HK-2 (cell line): Measurements from ENCODE around the gene ASCL2.
"Not testable (repeated sequence)": the region's sequence is repeated elsewhere in the genome, so short reads cannot be mapped to it uniquely, and the experiment has no call there.

ENCODE experiments used
- DNase-seq: peaks from one replicate; pipeline ENCODE4 v3.0.0-alpha.2; 2018; ENCODE audit not compliant: unreplicated experiment

Gene ASCL2

DNA sequence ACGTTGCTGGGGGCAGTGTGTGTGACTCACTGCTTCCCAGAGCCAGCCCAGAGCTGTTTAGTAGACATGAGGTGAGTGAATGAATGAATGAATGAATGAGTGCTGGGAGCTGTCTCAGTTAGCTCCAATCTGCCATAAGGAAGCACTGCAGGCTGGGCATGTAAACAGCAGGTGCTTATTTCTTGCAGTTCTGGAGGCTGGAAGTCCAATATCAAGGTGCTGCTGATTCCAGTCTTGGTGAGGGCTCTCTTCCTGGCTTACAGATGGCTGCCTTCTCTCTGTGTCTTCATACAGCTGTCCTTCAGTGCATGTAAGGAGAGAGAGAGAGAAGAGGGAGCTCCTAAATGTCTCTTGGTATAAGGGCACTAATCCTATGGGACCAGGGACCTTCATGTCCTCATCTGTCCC, 27.2 kb upstream of the ASCL2 start:
- no peak for DNase-seq

DNA sequence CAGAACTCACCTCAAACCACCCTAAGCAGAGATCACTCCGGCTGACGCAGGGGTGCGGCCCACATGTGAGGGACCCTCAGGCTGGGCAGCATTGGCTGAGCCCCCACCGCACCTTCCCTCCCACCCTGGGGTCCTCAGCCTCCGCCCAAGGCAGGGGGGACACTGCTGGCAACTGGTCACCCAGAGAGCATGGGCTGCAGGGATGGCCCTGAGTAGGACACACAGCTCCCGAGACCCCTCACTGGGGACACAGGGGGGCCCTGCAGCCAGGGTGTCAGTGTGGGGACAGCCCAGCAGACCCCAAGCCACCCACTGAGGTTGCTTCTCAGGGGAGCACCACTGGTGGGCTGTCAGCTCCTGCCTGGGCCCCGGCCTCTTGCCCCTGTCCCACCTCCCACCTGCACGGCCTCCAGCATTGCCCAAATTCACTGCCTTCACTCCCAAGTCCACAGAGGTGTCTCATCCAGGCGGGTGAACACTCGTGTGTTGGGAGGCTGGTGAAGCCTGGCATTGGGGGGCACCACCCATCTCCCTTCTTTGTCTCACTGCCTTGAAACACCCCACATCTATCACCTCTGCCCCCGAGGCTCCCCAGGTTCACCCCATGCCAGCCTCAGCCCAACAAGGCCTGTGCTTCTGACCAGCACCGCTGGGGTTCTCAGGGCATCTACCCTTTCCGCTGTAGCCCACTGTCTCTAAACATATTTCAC, 26.7 kb upstream of the ASCL2 start:
- no peak for DNase-seq

DNA sequence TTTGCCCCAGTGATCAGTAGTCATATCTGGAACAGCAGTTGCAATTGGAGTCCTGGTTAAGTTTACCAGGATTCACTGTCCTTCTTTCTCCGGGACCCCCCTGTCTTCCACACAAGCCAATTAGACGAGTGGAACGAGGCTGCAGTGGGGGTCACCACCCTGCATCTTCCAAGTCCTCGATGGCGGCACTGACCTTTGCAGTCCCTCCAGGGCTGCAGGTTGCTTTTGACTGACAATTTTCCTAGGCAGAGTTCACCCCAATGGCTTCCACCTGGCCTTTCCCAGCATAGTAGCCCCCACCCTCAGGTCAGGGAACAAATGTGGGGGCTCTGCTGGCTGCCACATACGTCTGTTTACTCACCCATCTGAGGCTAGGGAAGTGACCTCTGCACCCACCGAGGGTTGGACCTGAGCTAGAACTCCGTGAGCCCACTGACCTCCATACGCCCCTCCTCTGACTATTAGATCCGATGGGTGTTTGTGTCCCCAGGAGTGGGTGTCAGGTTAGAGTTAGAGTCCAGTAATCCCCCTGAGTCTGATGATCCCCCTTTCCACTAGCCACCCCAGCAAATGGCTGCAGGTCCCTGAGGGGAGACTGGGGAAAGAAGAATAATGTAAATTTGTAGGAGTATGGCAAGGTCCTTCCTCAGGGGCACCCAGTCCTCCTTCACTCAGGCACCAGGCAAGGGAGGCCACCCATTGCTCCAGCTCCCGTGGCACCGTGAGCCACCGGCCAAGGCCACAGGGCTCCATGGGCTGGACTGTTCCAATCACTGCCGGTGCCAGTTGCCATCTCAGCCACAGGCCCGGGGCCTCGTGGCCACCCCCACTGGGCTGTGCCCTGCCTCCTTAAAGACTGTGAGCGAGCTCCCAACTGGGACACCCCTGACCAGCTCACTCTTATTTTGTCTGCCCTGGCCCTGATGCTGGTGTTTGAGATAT, 25.9 kb upstream of the ASCL2 start:
- DNase-seq = no peak

DNA sequence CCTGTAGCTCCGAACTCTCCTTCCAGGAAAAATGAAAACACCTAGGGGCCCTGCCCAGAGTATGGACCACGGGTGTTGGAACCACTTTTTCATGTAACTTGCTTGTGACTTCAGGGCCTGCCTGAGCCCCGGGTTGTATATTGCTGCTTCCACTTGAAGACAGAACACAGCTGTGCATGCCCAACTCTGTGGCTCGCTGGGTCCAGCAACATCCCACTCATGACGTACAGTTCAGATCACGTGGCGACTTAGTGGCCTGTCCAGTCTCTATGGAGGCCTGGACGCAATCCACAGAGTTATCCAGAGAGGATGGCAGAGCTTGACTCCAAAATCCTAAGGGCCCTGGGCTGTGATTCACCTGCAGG, 24.5 kb upstream of the ASCL2 start:
- no peak for DNase-seq

DNA sequence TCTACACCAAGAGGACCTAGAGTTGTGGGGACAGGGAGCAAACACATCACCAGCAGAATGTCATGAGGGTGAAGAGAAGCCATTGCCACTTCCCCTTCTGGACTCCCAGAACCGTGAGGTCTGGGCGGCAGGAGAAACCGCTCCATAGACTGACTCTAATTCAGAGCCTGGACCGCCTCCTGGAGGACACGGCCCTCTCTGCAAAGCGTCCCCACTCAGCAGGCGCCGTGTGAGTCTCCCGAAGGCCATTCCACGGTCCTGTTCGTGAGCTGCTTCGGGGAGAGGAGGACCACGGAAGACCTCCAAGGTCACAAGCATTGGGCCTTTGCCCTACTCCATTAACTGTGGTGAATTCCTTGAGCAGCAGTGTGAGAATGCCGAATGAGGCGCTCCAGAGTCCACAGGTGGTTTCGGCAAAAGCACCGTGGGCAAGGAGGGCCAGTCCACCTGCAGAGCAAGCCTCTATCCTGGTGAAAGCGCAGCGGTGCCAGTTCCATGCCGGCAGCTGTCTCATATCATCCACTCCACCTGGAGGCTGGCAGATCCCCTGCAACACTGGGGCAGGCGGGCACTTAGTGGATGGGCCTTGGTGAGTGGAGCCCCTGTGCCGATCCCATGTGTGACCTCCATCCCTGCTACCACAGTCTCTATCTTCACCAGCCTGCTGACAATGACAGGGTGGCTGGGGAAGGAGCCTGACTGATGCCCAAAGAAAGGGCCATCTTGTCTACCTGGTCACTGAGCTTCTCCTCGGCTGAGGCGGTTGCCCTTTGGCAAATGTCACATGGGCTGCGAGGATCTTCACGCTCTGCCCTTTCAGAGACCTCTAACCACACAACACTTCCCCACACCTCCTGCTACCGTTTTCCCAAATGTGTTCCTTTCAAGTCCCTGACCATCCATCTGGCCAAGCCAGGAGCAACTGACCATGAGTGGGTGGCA, 23.9 kb upstream of the ASCL2 start:
- DNase-seq = no peak

DNA sequence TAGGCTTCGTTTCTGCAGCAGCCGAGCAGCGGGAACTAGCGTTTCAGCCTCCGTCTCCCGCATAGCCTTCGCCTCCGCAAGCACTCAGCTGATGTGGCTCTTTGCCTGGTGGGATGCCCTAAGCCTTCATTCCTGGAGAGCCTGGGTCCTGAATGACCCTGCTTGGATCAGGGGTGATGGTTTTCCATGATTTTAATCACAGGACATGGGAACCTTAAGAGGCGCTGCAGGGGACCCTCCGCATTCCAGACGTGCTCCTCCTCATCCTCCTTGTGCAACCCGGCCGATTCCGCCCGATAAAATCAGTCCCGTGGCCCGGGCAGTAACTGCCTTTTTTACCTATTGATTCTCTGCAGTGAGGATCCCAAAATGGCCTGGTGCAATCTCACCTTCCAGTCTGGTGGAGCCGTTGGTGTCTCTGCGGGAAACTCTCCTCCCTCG, 23.2 kb upstream of the ASCL2 start:
- DNase-seq = no peak

DNA sequence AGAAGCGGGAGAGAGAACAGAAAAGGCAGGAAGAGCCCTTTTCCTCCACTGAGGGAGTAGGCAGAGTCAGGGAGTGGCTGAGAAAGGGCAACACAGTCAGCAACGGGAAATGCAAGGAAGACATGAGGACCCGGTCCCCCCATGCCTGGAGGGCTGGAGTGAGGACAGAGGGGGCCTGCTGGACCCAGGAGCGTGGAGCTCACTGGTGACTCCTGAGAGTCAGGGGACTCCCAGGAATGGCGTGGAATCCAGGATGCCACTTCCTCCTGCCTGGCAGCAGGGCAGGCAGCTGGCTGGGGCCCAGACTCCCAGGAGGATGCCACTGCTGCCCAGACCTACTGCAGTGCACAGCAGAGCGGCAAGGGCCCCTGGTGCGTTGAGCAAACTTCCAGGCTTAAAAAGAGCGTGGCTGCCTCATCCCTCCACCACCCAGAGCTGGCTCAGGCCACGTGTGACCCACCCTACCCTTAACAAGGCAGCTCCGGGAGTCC, 20.0 kb upstream of the ASCL2 start:
- no peak for DNase-seq

DNA sequence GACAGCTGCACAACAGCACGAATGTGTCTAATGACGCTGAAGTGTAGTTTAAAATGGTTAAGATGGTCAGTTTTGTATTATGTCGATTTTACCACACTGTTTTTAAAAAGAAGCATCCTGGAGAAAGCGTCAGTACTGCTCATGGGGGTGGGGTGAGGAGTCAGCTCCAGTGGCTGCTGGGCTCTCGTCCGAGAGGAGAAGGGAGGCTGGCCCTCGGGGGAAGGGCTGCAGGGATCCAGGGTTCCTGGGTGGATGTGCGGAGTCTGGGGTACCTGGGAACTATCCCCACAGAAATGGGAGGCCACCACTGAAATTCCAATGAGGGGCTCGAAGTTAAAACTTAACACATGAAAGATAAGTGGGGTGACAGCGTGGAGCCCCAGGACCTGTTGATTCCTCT, 19.5 kb upstream of the ASCL2 start:
- no peak for DNase-seq

DNA sequence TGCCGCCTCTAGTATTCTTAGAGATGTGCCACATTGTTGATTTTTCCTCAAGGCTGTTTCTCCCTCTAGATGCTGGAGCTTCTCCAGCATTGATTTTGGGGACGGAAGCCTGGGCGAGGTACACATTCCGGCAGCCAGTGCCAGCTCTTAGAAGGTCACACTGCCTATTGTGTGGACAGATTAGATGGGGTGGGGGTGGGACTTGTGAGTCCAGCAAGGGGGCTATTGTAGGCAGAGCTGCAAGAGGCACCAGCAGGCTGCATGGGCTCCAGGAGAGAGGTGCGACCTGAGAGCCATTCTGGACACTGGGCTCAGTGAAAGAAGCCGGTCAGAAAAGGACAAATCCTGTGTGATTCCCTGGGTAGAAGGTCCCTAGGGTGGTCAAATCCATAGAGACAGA, 19.0 kb upstream of the ASCL2 start:
- DNase-seq = no peak

DNA sequence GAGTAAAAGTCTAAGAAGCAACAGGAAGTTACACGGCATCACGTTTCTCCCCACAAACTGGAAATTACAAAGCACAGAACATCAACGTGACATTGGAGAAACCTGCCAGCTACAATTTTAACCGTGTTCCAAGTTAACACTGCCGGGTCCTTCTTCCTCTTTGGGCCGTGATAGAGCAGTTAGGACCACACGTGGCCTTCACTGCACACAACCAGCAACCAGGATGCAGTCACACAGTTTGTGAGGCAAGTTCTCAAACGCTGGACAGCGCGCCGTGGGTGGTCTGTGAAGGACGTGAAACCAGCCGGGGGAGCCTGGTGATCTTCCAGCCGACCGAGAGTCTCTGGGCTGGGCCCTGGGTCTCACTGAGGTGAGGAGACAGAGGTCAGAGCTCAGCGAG, 16.7 kb upstream of the ASCL2 start:
- DNase-seq = no peak

DNA sequence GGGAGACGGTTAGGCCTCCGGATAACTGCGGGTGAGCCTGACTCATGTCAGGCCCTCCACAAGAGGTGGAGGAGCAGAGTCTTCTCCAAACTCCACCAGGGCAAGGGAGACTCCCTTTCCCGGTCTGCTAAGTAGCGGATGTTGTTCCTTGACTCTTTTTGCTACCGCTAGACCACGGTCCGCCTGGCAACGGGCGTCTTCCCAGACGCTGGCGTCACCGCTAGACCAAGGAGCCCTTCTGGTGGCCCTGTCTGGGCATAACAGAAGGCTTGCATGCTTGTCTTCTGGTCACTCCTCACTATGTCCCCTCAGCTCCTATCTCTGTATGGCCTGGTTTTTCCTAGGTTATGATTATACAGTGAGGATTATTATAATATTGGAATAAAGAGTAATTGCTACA, 16.0 kb upstream of the ASCL2 start:
- DNase-seq = not testable (repeated sequence)

DNA sequence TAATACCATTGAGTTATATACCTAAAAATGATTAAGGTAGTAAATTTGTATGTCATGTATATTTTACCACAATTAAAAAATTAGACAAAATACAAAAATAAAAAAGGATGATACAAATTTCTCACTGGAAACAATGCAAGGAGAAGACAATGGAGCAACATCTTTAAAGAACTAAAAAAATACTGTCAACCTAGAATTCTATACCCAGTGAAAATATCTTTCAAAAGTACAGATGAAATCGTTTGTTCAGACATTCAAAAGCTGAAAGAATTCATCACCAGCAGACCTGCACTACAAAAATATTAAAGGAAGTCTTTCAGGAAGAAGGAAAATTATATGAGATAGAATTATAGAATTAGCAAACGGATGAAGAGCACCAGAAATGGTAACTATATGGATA, 9.8 kb upstream of the ASCL2 start:
- DNase-seq = no peak

DNA sequence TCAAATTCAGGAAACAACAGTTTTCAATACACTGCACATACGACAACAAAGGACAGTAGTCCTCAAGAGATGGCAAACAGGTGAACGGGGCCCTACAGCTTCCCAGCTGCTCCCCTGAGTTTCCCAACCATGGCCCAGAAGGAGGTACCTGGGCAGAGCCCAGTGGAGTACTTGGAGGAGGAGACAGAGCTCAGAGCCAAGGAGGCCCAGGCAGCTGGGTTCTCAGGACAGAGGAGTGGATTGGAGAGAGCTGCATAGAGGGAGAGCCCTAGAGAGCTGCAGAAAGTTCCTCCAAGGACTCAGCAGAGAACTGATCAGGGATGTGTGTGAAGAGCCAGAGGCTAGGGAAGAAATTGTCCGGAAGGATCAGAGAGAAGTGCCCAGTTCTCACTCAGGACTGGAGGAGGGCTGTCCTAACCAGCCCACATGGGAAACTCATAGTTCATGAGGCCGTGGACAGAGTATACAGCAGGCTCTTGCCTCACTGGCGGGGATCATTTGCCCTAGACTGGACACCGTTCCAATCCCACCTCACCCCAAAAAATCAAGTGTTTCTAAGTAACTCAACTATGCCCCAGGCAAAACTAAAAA, 7.6 kb upstream of the ASCL2 start:
- DNase-seq = no peak

DNA sequence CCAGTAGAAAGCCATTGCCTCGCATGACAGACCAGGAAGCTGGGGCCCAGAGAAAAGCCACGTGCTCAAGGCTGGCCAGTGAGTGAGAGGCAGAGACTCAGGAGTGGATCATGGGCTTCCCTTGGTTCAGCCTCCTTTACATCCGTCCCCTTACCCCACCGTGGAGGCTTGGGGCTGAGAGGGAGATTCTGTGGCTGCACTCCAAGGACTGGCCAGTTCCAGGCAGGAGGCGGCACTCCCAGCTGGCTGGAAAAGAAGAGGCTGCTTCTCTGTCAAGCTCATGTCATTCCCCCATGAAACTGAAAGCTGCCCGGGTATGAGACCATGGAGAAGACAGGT, 6.6 kb upstream of the ASCL2 start:
- DNase-seq = no peak

DNA sequence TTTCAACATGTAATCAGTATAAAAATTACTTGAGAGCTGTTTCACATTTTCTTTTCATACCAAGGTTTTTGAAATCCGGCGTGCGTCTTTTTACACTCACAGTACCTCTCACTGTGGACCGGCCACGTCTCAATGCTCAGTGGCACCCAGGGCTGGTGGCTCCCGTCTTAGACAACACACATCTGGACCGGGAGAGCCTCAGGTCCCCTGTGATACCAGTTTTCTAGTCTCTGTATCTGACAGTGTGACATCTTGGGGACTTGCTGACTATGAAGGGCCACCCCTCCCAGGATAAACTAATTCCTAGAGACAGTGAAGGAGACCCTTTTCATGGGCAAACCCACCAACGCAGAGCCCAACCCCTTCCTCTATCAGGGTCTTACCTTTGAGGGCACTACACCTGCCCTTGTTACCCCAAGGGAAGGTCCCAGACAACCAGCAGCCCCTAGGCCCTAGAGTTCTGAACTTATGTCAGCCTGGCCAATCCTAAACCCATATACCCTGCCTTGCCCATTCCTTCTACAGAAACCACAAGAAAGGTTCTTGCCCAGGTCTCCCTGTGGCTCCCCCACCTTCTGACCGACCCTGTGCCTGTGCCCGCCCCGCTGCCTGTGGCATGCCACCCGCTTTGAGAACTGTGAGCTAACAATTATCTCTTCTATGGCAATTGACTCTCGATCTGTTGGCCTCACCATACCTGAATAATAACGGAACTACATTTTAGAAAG, 6.1 kb upstream of the ASCL2 start:
- DNase-seq = no peak

DNA sequence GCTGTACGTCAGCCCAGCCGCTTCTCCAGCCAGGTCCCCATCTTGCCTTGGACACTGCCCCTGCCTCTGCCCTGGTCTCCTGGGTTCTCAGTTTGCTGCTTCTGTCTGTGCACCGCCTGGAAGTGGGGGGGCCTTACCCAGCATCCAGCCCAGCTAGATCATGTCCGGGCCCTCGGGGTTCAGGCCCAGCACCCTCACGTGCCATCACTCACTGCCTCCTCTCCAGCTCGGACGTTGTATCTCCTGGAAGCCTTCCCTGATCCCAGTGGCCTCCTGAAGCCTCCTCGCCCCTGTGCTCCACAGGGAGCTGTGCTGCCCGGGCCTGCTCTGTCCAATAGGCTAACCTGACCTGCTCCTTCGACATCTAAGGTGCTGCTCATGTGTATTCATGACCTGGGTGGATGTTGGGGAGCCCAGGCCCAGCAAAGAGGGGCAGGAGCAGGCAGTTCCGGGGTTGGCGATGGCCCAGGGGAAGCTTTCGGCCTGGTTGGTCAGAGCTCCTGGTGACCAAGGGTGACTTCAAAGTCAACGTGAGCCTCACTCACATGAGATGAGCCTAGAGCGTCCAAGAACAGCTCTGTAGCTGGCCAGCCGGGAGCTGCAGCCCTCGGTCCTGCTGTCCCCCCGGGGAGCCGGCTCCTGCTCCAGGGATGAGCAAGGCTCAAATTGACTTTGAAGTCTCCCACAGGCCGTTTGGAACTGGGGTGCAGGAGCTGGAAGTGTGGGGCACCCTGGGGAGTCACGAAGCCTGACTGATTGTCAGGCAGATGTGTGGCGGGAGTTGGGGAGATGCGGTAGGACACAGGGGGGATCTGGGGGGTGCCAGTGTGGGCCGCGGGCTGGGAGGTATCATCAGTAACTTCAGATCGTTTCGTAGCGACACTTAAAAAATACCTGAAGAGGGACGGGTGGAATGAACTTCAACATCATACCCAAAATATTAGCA, 5.2 kb upstream of the ASCL2 start:
- DNase-seq = no peak

DNA sequence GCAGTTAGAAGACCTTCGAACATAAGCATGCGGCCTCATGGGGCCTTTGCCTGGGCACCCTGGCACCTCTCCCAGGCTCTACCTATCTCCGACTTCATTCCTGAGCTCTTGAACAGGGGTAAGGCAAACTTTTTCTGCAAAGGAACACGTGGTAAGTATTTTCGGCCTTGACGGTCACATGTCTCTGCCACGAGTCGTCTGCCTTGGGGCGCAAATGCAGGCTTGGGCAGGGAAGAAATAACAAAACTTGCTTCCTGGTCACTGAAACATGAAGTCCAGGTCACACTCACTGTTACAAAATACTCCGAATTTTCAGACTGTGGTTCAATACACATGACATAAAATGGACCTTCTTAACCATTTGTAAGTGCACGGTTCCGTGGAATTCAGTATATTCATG, 3.4 kb upstream of the ASCL2 start:
- DNase-seq = no peak

DNA sequence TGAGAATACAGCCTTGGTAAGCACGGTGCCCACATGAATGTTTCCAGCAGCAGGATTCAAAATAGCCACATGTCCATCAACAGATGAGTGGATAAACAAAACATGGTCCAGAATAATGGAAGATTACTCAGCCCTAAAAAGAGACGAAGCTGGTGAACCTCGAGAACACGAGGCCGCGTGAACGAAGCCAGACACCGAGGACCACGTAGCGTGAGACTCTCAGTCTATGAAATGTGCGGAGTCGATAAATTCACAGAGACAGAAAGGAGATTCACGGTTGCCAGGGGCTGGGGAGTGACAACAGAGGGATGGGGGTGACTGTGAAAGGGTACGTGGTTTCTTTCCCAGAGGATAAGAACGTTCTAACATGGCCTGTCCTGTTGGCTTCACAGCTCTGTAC, 2.9 kb upstream of the ASCL2 start:
- no peak for DNase-seq

DNA sequence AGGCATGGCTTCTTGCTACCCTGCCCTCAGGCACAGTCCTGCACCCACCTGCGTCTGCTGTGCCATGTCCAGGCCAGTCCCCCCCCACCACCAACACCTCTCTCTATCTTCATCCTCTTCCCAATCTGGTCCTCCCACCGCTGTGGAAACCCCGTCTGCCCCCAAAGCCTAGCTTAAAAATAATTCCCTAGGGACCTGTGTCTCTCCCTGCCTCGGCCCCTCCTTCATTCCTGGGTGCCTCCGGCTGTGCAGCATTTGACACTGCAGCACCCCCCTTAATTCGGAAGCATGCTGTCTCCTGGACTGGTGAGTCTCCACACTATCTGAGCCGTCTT, 2.5 kb upstream of the ASCL2 start:
- no peak for DNase-seq
